HFF-Myc (cell line): Measurements from ENCODE around the gene IRAK3.

ENCODE experiments used
- DNase-seq: peaks from one replicate; pipeline ENCODE4 v3.0.0-alpha.2; 2011; ENCODE audit warnings: low read depth; ENCODE audit errors: extremely low read depth
- H3K4me3 ChIP-seq: replicated peaks from 2 replicates; pipeline ENCODE4 v1.5.1; 2011; ENCODE audit warnings: low read depth, mild to moderate bottlenecking, control low read depth, low read length
- CTCF ChIP-seq: IDR thresholded peaks from 2 replicates; pipeline ENCODE4 v1.5.1; 2012; ENCODE audit warnings: mild to moderate bottlenecking, low read depth, low read length, control low read depth; ENCODE audit errors: missing control alignments

Gene IRAK3

GRCh38 chr12:66258011-66258410, 69.0 kb downstream of the IRAK3 start:
- H3K4me3 ChIP-seq: no peak overlapping the region
- no peak for DNase-seq
- TF ChIP-seq CTCF: no peak

GRCh38 chr12:66262737-66263136, 73.7 kb downstream of the IRAK3 start:
- H3K4me3 ChIP-seq: no peak overlapping the region
- no peak for DNase-seq
- no peak for TF ChIP-seq CTCF

DNA sequence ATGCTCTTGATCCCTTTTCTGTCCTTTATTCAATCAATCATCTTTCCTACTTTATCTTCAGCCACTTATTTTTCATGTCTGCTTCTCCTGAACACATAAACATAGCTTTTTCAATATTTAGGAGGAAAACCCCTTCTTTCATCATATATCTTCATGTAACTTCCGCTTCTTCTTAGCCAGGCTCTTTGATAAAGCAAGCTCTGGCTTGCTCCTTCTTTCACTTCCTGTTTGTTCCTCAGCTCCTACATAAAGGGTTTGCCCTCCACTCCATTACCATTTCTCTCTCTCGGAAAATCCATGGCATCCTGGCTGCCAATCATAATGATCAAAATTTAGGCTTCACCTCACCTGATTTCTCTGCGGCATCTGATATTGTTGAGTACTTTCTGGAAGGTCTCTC, 79.5 kb downstream of the IRAK3 start:
- no peak for TF ChIP-seq CTCF
- no peak overlapping the region for H3K4me3 ChIP-seq
- no peak for DNase-seq

- DNase-seq: no peak
- TF ChIP-seq CTCF: no peak
These were observed 80.1 kb downstream of the IRAK3 start for GRCh38 chr12:66269142-66269541.

DNA sequence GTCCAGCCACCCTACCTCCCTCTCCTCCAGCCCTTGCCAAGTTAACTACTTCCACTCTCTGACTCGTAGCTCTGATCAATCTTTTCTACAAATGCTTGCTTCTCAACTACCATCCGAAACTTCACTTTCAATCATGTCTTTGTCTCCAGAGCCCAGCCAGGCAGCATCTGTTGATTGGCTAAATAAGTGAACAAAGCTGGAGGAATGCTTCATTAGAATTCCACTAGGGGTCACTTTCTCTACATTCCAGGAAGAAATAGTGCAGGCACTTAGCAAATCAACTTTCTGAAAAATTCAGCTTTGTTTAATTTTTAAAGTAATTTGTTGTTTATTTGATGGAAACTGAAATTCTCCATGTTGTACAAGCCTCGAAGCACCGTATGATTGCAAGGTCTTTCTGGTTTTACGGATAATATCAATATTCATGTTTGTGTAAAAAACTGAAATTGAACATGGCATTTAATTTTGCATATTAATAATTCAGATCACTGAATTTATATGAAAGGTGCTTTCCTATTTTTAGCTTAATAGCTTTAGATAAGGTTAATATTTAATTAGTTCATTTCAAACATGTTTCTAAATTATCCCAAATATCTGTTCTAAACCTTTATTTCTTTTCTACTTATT, 80.9 kb downstream of the IRAK3 start:
- TF ChIP-seq CTCF: peak; percentile 56
- peak; percentile 17 for DNase-seq
- no peak overlapping the region for H3K4me3 ChIP-seq

More at GRCh38 chr12:66269142-66269541, 80.1 kb downstream of the IRAK3 start:
- H3K4me3 ChIP-seq: no peak overlapping the region

- no peak overlapping the region for H3K4me3 ChIP-seq
- no peak for TF ChIP-seq CTCF
- no peak for DNase-seq
These were observed 81.6 kb downstream of the IRAK3 start for GRCh38 chr12:66270613-66271012.

GRCh38 chr12:66272650-66273049, 83.6 kb downstream of the IRAK3 start:
- DNase-seq: no peak
- no peak overlapping the region for H3K4me3 ChIP-seq
- TF ChIP-seq CTCF: no peak
